Measurements from ENCODE around the gene CCDC60. TPM values are rescaled to one million over a fixed set of nuclear protein-coding genes. Genes with fewer than 3 reads are reported as not detected.

The CCDC60 gene
- total RNA-seq, 1 donor from 2014 or later, result not detected

DNA sequence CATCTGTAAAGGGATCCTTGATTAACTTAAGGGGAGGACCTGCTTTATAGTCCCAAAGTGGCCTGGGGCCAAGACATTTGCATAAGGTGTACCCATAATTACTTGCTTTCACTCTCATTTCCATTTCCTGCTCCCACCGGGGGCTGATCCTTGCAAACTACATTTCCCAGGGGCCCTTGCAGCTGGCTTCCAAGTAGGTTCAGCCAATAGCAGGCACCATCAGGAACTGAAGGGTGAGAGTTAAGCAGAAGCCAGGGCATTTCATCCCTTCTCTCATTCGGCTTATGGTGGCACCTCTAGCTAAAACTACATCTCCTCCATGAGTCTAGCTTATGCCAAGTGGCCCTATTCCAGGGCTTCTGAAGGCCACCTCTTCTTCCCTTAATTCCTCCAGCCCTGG lies 88.8 kb downstream of the CCDC60 start:
- Mint-ChIP-seq H3K27me3 (peaks cover 19% of the 10 kb centered on the region), H3K27ac (no peak overlapping the region), H3K9me3 (peaks cover 4% of the 10 kb centered on the region), H3K36me3 (ENCODE audit: low read depth) (no peaks in the 10 kb centered on the region), H3K4me3 (no peak overlapping the region), H3K4me1 (no peaks in the 10 kb centered on the region)
- TF ChIP-seq CTCF (IDR thresholded peaks at IDR 0.05), result no peak
- ATAC-seq (ENCODE audit: low read depth) (no peak), DNase-seq (no peak)
- POLR2A ChIA-PET, result no interaction called here
- intact Hi-C loops (cut with micrococcal nuclease), result no loop called here
- CTCF ChIA-PET, result no interaction called here

DNA sequence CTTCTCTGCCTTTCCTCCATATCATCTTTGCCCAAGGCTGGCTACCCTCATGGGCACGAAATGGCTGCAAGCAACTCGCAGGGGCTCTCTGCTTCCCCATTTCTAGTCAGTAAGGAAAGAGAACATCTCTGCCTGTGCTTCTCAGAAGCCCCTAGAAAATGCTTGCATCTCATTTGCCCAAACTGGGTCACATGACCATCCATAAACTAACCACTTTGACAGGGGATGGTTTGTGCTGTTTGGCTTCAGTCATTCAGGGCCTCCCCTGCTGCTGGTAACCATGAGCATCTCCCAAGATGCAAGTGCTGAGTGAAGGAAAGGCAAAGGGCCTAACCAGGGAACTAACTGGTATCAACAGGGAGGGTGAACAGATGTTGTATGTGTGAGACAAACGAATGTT lies 91.1 kb downstream of the CCDC60 start:
- no peak for TF ChIP-seq CTCF (IDR thresholded peaks at IDR 0.05)
- Mint-ChIP-seq H3K4me3 (no peak overlapping the region), H3K9me3 (peaks cover 4% of the 10 kb centered on the region), H3K4me1 (no peaks in the 10 kb centered on the region), H3K27me3 (peaks cover 16% of the 10 kb centered on the region), H3K27ac (no peak overlapping the region), H3K36me3 (ENCODE audit: low read depth) (no peaks in the 10 kb centered on the region)
- DNase-seq (no peak), ATAC-seq (ENCODE audit: low read depth) (no peak)
- intact Hi-C loops (cut with micrococcal nuclease), result no loop called here
- ChIA-PET CTCF (no interaction called here), POLR2A (no interaction called here)

GRCh38 chr12:119431151-119431550 lies 96.6 kb downstream of the CCDC60 start:
- Mint-ChIP-seq H3K9me3 (peaks cover 9% of the 10 kb centered on the region), H3K27ac (no peak overlapping the region), H3K4me3 (no peak overlapping the region), H3K36me3 (ENCODE audit: low read depth) (no peaks in the 10 kb centered on the region), H3K27me3 (peaks cover 4% of the 10 kb centered on the region), H3K4me1 (no peaks in the 10 kb centered on the region)
- ChIA-PET POLR2A (no interaction called here), CTCF (no interaction called here)
- intact Hi-C loops (cut with micrococcal nuclease), result no loop called here
- no peak for ATAC-seq (ENCODE audit: low read depth)
- DNase-seq, result no peak
- TF ChIP-seq CTCF (IDR thresholded peaks at IDR 0.05), result no peak

GRCh38 chr12:119432949-119433348 lies 98.4 kb downstream of the CCDC60 start:
- POLR2A ChIA-PET, result no interaction called here
- H3K36me3 Mint-ChIP-seq (ENCODE audit: low read depth), result no peaks in the 10 kb centered on the region

DNA sequence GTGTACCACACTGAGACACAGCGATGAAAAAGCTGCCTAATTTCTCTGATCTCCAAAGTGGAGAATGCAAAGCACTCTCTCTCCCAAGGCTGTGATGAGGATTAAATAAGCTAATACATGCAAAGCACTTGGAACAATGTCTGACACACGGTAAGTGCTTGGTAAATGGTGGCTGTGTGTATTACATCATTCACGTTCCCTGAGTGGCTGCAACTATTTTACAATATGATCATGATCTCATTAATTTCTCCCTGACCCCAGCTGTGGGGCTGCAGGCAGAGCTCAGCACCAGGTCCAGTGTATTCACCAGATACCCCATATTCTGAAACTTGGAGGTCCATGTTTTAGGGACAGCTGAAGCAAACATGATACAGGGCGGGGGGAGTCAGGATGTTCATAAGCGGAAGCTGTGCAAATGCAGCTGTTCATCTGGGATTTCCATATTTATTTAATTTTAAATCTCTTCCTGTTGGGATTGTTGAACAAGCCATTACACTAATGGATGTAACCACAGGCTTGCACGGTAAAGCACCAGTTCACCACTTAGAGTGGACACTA lies 106.4 kb downstream of the CCDC60 start:
- ChIA-PET POLR2A (no interaction called here), CTCF (no interaction called here)
- no peak for TF ChIP-seq CTCF (IDR thresholded peaks at IDR 0.05)
- intact Hi-C loops (cut with micrococcal nuclease), result no loop called here
- no peaks in the 10 kb centered on the region for H3K9me3 Mint-ChIP-seq
- H3K27ac Mint-ChIP-seq, result no peak overlapping the region
- DNase-seq, result no peak
- H3K4me1 Mint-ChIP-seq, result no peaks in the 10 kb centered on the region
- ATAC-seq (ENCODE audit: low read depth), result no peak
- no peaks in the 10 kb centered on the region for H3K36me3 Mint-ChIP-seq (ENCODE audit: low read depth)
- peaks cover 9% of the 10 kb centered on the region for H3K27me3 Mint-ChIP-seq
- no peak overlapping the region for H3K4me3 Mint-ChIP-seq

More at GRCh38 chr12:119432949-119433348, 98.4 kb downstream of the CCDC60 start:
- TF ChIP-seq CTCF (IDR thresholded peaks at IDR 0.05), result no peak
- H3K4me3 Mint-ChIP-seq, result no peak overlapping the region
- H3K27me3 Mint-ChIP-seq, result no peaks in the 10 kb centered on the region
- DNase-seq (no peak), ATAC-seq (ENCODE audit: low read depth) (no peak)
- no peaks in the 10 kb centered on the region for H3K4me1 Mint-ChIP-seq
- CTCF ChIA-PET, result no interaction called here
- intact Hi-C loops (cut with micrococcal nuclease), result no loop called here
- H3K27ac Mint-ChIP-seq, result no peak overlapping the region
- H3K9me3 Mint-ChIP-seq, result peaks cover 5% of the 10 kb centered on the region

Data from activated B cell treated with CpG ODN at 0.5 μM for 24 hours (primary cell).